HepG2 (cell line): ENCODE measurements around the gene OR5AS1. TPM values are rescaled to one million over a fixed set of nuclear protein-coding genes. Genes with fewer than 3 reads are reported as not detected.
"Not testable (repeated sequence)": the region's sequence is repeated elsewhere in the genome, so short reads cannot be mapped to it uniquely, and the experiment has no call there.

Experiments
- ATAC-seq: fragments of 200-7000 bp; cut with Tn5 transposase; 3 replicates; pipeline ENCODE4 v1.9.1; 2020; ENCODE audit warnings: mild to moderate bottlenecking, moderate library complexity
- BruUV-seq: library from RNA; stranded (reverse); fragments of 400-500 nt; replicated peaks from 2 replicates; lab custom pipeline; 2021; lab: Mats Ljungman, UMichigan
- CTCF ChIA-PET: fragments of 300-600 bp; formaldehyde crosslinking; extraction: SDS; loops from one replicate; lab custom pipeline; 2021; ENCODE audit warnings: low total read pairs, inconsistent platforms, low intra/inter-chr PET ratio; lab: Yijun Ruan, JAX
- POLR2A ChIA-PET: fragments of 350-600 bp; sonication (Branson Sonifier 250); formaldehyde crosslinking; loops from one replicate; lab custom pipeline; 2020; ENCODE audit warnings: antibody characterized with exemption, inconsistent platforms; lab: Yijun Ruan, JAX
- DNase-seq: peaks from one replicate; pipeline ENCODE4 v3.0.0-alpha.2; 2015; ENCODE audit warnings: low spot score
- FAIRE-seq: peaks from 3 replicates; lab custom pipeline; 2011; peaks lifted over from hg19 to GRCh38; lab: Jason Lieb, UNC
- H2AFZ ChIP-seq: one replicate; pipeline ENCODE4 v1.6.1; 2011; ENCODE audit warnings: low read length, inconsistent platforms
- H3K27ac ChIP-seq: fragments of 300-600 bp; 3 replicates; pipeline ENCODE4 v1.8.0; 2011; ENCODE audit warnings: mixed run types, mild to moderate bottlenecking, mixed read lengths, low read length, inconsistent platforms; ENCODE audit not compliant: insufficient read depth; ENCODE audit errors: extremely low read length
- H3K27me3 ChIP-seq, 2 experiments: fragments of 200-600 bp in 1 of 2; 2 replicates in 1 of 2; 3 replicates in 1 of 2; pipeline versions ENCODE4 v1.6.0 to v1.8.0; 2011; ENCODE audit warnings: low read length in 2 of 2, mild to moderate bottlenecking in 2 of 2, moderate library complexity in 2 of 2, inconsistent platforms in 1 of 2; ENCODE audit not compliant: insufficient read depth in 2 of 2, control insufficient read depth in 1 of 2
- H3K36me3 ChIP-seq, 2 experiments: fragments of 200-600 bp in 1 of 2; replicated peaks in 1 of 2; 2 replicates in 1 of 2; 3 replicates in 1 of 2; pipeline versions ENCODE4 v1.5.1 to v1.8.0; 2011; ENCODE audit warnings: low read length in 2 of 2, inconsistent platforms in 1 of 2; ENCODE audit not compliant: insufficient read depth in 2 of 2, control insufficient read depth in 1 of 2
- H3K4me1 ChIP-seq: 2 replicates; pipeline ENCODE4 v1.5.1; 2012; ENCODE audit warnings: low read length, inconsistent platforms; ENCODE audit not compliant: insufficient read depth
- H3K4me2 ChIP-seq: 2 replicates; pipeline ENCODE4 v1.6.0; 2011; ENCODE audit warnings: low read depth, low read length, inconsistent platforms
- H3K4me3 ChIP-seq, 3 experiments: fragments of 200-600 bp in 1 of 3; sonication (generic), shearing (Covaris generic) in 1 of 3; replicated peaks in 1 of 3; 2 replicates each; pipeline ENCODE4 v1.5.1; 2011 to 2016; ENCODE audit warnings: low read length in 3 of 3, inconsistent platforms in 2 of 3, low read depth in 2 of 3, mild to moderate bottlenecking in 2 of 3, control low read depth in 1 of 3, mixed read lengths in 1 of 3; ENCODE audit not compliant: insufficient read depth in 1 of 3
- H3K79me2 ChIP-seq: one replicate; pipeline ENCODE4 v1.6.1; 2011; ENCODE audit warnings: low read length, inconsistent platforms; ENCODE audit not compliant: insufficient read depth
- H3K9ac ChIP-seq: 2 replicates; pipeline ENCODE4 v1.6.0; 2011; ENCODE audit warnings: mild to moderate bottlenecking, low read depth, low read length, inconsistent platforms; ENCODE audit not compliant: insufficient read depth
- H3K9me3 ChIP-seq: 2 replicates; pipeline ENCODE4 v1.5.1; 2012; ENCODE audit warnings: mild to moderate bottlenecking, low read length
- H4K20me1 ChIP-seq: 2 replicates; pipeline ENCODE4 v1.6.0; 2011; ENCODE audit warnings: inconsistent platforms, mild to moderate bottlenecking, low read length, moderate library complexity; ENCODE audit not compliant: insufficient read depth
- HMG20B ChIP-seq: conservative IDR thresholded peaks from 2 replicates; pipeline ENCODE4 v1.6.1; 2016; ENCODE audit warnings: missing genetic modification reagents, missing compliant biosample characterization
- KDM5A ChIP-seq: fragments of 200-600 bp; sonication (generic); IDR thresholded peaks from 2 replicates; pipeline ENCODE4 v1.7.0; 2018; ENCODE audit warnings: antibody characterized with exemption, mild to moderate bottlenecking, low read length, borderline replicate concordance
- RXRA ChIP-seq: sonication (generic); formaldehyde crosslinking; IDR thresholded peaks from 2 replicates; pipeline ENCODE4 v1.5.1; 2020; ENCODE audit warnings: missing genetic modification reagents
- SMAD1 ChIP-seq: sonication (generic); formaldehyde crosslinking; IDR thresholded peaks from 2 replicates; pipeline ENCODE4 v1.4.0; 2020; ENCODE audit warnings: missing genetic modification reagents, low read depth, mild to moderate bottlenecking, borderline replicate concordance
- SMARCC2 ChIP-seq: fragments of 450-650 bp; IDR thresholded peaks from 2 replicates; pipeline ENCODE4 v1.6.1; 2017; ENCODE audit warnings: antibody characterized with exemption, mild to moderate bottlenecking
- SOX5 ChIP-seq: IDR thresholded peaks from 2 replicates; pipeline ENCODE4 v1.6.1; 2016; ENCODE audit warnings: borderline replicate concordance
- TEAD3 ChIP-seq: optimal IDR thresholded peaks from 2 replicates; pipeline ENCODE3; 2016; ENCODE audit warnings: borderline replicate concordance
- WGBS: methylation state at CpG from one replicate; pipeline ENCODE4 v1.1.6; 2017; ENCODE audit warnings: low lambda C conversion rate; 5-methylcytosine and 5-hydroxymethylcytosine counted together
- in situ Hi-C: cut with HindIII; loops from 2 replicates; pipeline ENCODE4 v1.10.0; 2017; ENCODE audit warnings: low pct_unique_long_range_greater_than_20kb; ENCODE audit not compliant: extremely low pct_ligation_motif_present
- intact Hi-C: fragments of 100-400 bp; cut with micrococcal nuclease; formaldehyde crosslinking; loops from one replicate; pipeline ENCODE4 v1.10.0; 2022; ENCODE audit not compliant: unreplicated experiment
- polyA plus RNA-seq, 8 experiments: library from polyadenylated mRNA; depleted of rRNA in 3 of 8; stranded (reverse) in 7 of 8; unstranded in 1 of 8; fragments of >200 nt; fragmentation: Illumina TruSeq in 4 of 8; extraction: Trizol in 4 of 8; gene quantifications; 2 replicates each; pipeline versions ENCODE4 v1.2.1 to v1.2.3, GENCODE V29; 2011 to 2016; ENCODE audit warnings: low read depth in 4 of 8, missing spikeins in 1 of 8, mixed read lengths in 1 of 8; ENCODE audit not compliant: insufficient read depth in 1 of 8
- total RNA-seq, 5 experiments: library from RNA; depleted of rRNA; stranded (reverse); fragments of >200 nt; fragmentation: Illumina TruSeq; extraction: Trizol; gene quantifications; 2 replicates each; pipeline ENCODE4 v1.2.3, GENCODE V29; 2016; ENCODE audit warnings: low read depth in 1 of 5

The OR5AS1 gene
- total and polyA plus RNA-seq, 2 of the 13 experiments (the other 11 are each of a cell fraction or from before 2014, with no cell fraction given), result not detected

DNA sequence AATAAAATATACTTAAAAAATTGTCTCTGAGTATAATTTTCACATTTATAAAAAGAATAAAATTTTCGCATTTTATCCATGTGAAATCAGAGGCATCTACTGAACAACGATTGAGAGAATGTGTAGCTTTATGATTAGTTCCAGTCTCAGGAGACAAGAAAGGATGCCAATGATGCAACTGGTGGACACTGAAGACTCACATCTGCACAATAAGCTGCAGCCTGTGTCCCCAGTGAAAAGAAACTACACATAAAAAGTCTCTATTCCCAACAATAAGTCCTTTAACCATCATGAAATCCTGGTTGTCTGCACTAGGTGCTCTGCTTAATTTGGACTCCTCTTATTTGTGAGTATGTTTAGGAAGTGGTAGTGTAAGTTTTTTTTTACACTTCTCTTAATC lies 22.0 kb downstream of the OR5AS1 start (continued):
- TF ChIP-seq HMG20B (CRISPR knock-in tag), result no peak
- no peak for TF ChIP-seq KDM5A
- TF ChIP-seq RXRA (CRISPR knock-in tag), result no peak
- TF ChIP-seq TEAD3, result no peak
- TF ChIP-seq SMAD1 (CRISPR knock-in tag), result no peak
- no peak for TF ChIP-seq SOX5 (CRISPR knock-in tag)
- no peak for TF ChIP-seq SMARCC2

DNA sequence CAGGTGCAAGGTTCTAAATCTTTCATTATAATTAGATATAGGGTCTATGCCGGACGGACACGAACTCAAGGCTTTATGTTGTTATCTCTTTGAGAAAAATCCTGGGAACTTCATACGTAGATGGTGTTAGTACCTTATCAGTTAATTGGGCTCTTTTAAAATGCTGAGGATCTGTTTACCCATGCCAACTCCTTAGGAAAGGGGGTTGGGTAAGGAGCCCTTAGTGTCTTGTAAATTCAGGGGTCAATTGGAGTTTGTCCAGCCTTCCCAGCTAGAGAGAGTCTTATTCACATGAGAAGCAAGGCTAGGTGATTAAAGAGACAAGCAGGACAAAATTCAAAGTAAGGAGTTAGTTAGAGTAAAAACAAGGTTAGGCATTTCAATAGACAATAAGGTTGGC lies 28.9 kb downstream of the OR5AS1 start:
- not testable (repeated sequence) for H3K4me2 ChIP-seq

DNA sequence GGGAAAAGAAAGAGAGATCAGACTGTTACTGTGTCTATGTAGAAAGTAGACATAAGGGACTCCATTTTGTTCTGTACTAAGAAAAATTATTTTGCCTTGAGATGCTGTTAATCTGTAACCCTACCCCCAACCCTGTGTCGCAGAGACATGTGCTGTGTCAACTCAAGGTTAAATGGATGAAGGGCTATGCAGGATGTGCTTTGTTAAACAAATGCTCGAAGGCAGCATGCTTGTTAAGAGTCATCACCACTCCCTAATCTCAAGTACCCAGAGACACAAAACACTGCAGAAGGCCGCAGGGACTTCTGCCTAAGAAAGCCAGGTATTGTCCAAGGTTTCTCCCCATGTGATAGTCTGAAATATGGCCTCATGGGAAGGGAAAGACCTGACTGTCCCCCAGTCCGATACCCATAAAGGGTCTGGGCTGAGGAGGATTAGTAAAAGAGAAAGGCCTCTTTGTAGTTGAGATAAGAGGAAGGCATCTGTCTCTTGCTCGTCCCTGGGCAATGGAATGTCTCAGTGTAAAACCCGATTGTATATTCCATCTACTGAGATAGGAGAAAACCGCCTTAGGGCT lies 30.3 kb downstream of the OR5AS1 start:
- H3K4me1 ChIP-seq, intact Hi-C loops, ATAC-seq, H2AFZ ChIP-seq, H3K9ac ChIP-seq, BruUV-seq, DNase-seq, H3K36me3 ChIP-seq, H3K27me3 ChIP-seq, H3K27ac ChIP-seq, H3K79me2 ChIP-seq, CTCF ChIA-PET, FAIRE-seq, H4K20me1 ChIP-seq, H3K4me3 ChIP-seq, H3K4me2 ChIP-seq, in situ Hi-C loops, POLR2A ChIA-PET: not testable (repeated sequence)
- WGBS, result 3% methylated on average over 7 of the region's 7 CpGs
- H3K9me3 ChIP-seq, result peaks cover 25% of the 10 kb centered on the region

More for the DNA sequence above, 28.9 kb downstream of the OR5AS1 start:
- ATAC-seq, H2AFZ ChIP-seq, CTCF ChIA-PET, H3K27me3 ChIP-seq, DNase-seq, in situ Hi-C loops, intact Hi-C loops, H3K4me1 ChIP-seq, H4K20me1 ChIP-seq, H3K9ac ChIP-seq, H3K36me3 ChIP-seq, POLR2A ChIA-PET, BruUV-seq, H3K79me2 ChIP-seq, FAIRE-seq, H3K4me3 ChIP-seq, H3K27ac ChIP-seq: not testable (repeated sequence)
- WGBS, result 20% methylated on average over 4 of the region's 4 CpGs
- peaks cover 34% of the 10 kb centered on the region for H3K9me3 ChIP-seq

DNA sequence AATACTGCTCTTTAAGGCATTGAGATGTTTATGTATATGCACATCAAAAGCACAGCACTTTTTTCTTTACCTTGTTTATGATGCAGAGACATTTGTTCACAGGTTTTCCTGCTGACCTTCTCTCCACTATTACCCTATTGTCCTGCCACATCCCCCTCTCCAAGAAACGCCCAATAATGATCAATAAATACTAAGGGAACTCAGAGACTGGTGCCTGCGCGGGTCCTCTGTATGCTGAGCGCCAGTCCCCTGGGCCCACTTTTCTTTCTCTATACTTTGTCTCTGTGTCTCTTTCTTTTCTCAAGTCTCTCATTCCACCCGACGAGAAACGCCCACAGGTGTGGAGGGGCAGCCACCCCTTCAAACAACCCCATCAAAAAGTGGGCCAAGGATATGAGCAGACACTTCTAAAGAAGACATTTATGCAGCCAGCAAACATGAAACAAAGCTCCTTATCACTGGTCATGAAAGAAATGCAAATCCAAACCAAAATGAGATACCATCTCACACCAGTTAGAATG lies 30.9 kb downstream of the OR5AS1 start:
- H2AFZ ChIP-seq, intact Hi-C loops, in situ Hi-C loops, H3K4me2 ChIP-seq, H3K4me1 ChIP-seq, H4K20me1 ChIP-seq, CTCF ChIA-PET, H3K27ac ChIP-seq, FAIRE-seq, POLR2A ChIA-PET, H3K27me3 ChIP-seq, H3K4me3 ChIP-seq, DNase-seq, H3K9ac ChIP-seq, BruUV-seq, ATAC-seq, H3K79me2 ChIP-seq, H3K36me3 ChIP-seq: not testable (repeated sequence)
- WGBS, result 34% methylated on average over 7 of the region's 7 CpGs
- peaks cover 25% of the 10 kb centered on the region for H3K9me3 ChIP-seq
